ENCODE results near the gene GPR62. TPM values are rescaled to one million over a fixed set of nuclear protein-coding genes. Genes with fewer than 3 reads are reported as not detected.

The GPR62 gene
- total and polyA plus RNA-seq, 2 donors from 2014 or later: 0.09 to 0.41 TPM

DNA sequence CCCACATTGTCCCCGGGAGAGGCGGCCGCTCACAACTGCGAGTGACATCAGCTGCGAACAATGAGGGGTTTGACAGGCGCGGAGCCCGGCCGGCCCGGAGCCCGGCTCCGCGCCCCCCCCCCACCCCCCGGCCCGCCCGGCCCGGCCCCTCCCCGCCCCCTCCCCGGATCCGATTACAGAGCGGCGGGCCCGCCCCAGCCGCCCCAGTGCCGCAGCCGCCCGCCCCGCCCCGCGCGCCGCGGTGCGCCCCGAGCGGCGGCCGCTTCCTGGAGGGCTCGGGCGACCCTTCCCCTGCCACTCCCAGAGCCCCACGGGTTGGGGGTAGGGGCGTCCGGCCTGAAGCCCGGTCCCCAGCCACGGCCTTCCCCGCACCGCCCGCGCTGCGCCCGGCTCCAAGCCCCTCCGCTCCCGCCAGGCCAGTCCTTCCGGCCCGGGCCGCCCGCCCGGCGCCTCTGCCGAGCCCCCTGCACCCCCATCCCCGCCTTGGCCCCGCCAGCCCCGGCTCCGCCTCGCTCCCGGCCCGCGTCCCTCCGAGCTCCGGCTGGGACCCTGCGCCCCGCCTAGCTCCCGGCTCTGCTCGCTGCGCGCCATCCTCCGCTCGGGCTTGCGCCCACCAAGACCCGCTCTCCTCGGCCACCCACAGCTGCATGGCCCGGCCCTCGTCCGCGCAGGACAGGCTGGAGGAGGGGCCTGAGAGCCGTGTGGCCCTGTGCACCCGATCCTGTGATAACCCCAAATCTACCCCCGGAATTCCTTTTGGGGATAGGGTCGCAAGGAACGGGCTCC, 12.4 kb downstream of the GPR62 start, which contains the start of gene PCBP4:
Gene PCBP4 (minus strand): TSS at position 71 of the 786 bp plus-strand sequence. CDS start 6,214 bp downstream, outside the sequence.
- no peak for FAIRE-seq
- TF ChIP-seq, protein P1, sequence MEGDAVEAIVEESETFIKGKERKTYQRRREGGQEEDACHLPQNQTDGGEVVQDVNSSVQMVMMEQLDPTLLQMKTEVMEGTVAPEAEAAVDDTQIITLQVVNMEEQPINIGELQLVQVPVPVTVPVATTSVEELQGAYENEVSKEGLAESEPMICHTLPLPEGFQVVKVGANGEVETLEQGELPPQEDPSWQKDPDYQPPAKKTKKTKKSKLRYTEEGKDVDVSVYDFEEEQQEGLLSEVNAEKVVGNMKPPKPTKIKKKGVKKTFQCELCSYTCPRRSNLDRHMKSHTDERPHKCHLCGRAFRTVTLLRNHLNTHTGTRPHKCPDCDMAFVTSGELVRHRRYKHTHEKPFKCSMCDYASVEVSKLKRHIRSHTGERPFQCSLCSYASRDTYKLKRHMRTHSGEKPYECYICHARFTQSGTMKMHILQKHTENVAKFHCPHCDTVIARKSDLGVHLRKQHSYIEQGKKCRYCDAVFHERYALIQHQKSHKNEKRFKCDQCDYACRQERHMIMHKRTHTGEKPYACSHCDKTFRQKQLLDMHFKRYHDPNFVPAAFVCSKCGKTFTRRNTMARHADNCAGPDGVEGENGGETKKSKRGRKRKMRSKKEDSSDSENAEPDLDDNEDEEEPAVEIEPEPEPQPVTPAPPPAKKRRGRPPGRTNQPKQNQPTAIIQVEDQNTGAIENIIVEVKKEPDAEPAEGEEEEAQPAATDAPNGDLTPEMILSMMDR (IDR thresholded peaks at IDR 0.05; ENCODE audit: borderline replicate concordance, extremely low read depth, insufficient read depth): no peak
- H3K36me3 ChIP-seq (ENCODE audit: control insufficient read depth in 2 of 3, insufficient read depth in 3 of 3, low read length in 3 of 3): peaks cover 0 to 5% (median 0%) of the 10 kb centered on the region in 3 donors
- peak within 1 kb of the TSS; percentile 47 to 95 (median 69) for H3K9ac ChIP-seq (ENCODE audit: low read length in 3 of 3)
- DNase-seq: peak; percentile 68 to 91 (median 86)
- H3K4me1 ChIP-seq (ENCODE audit: control insufficient read depth in 2 of 3, insufficient read depth in 2 of 3, low read depth in 1 of 3, low read length in 3 of 3): peaks cover 0 to 12% (median 4%) of the 10 kb centered on the region in 3 donors
- intact Hi-C loops (cut with DNase I): no loop called here
- no peaks in the 10 kb centered on the region for H3K9me3 ChIP-seq (ENCODE audit: control insufficient read depth in 2 of 3, insufficient read depth in 1 of 3, low read length in 3 of 3)
- no peaks in the 10 kb centered on the region for H3K27me3 ChIP-seq (ENCODE audit: control insufficient read depth, insufficient read depth, low read length)
- H3K27ac ChIP-seq (ENCODE audit: low read depth in 2 of 2, low read length in 2 of 2): peak within 1 kb of the TSS; percentile 71 to 81
- H3K4me3 ChIP-seq (ENCODE audit: low read length in 3 of 3): peak within 1 kb of the TSS; percentile 60 to 77 (median 69)

DNA sequence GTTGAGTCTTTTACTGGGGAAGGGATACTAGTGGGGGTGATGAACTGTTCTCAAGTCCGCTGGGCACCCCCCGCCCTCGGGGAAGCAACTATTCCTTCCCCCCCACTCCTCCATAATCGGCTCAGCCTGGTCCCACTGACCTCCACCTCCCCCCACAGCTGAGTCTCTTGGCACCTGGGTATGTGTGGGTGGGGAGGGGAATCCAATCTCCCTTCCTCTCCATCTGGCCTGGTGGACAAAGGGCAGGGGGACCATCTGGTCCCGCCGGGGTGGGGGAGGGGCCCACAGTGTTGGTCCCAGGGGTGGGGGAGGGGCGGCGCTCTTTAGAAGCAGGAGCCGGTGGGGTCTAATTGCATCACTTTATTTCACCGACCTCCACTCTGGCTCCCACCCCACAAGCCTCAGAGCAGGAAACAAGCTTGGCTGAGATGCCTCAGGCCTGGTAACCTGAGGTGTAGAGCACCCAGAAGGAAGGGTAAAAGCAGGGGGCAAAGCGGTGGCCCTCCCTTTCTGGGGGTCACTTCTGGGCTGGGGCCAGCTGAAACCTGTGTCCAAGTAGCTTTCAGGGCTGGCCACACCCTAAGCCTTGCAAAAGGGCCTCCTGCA, 13.1 kb downstream of the GPR62 start:
- DNase-seq: peak in 4 of 5 donors; percentile 76 to 94 (median 82)
- H3K4me3 ChIP-seq (ENCODE audit: low read length in 3 of 3): peak overlapping the region; percentile 17 to 64 (median 60)
- FAIRE-seq: no peak
- no peaks in the 10 kb centered on the region for H3K27me3 ChIP-seq (ENCODE audit: control insufficient read depth, insufficient read depth, low read length)
- H3K36me3 ChIP-seq (ENCODE audit: control insufficient read depth in 2 of 3, insufficient read depth in 3 of 3, low read length in 3 of 3): peaks cover 0 to 5% (median 0%) of the 10 kb centered on the region in 3 donors
- peak overlapping the region in 2 of 3 donors; percentile 46 to 69 for H3K9ac ChIP-seq (ENCODE audit: low read length in 3 of 3)
- H3K9me3 ChIP-seq (ENCODE audit: control insufficient read depth in 2 of 3, insufficient read depth in 1 of 3, low read length in 3 of 3): no peaks in the 10 kb centered on the region
- H3K27ac ChIP-seq (ENCODE audit: low read depth in 2 of 2, low read length in 2 of 2): peak overlapping the region; percentile 71 to 81
- intact Hi-C loops (cut with DNase I): no loop called here
- peaks cover 0 to 12% (median 4%) of the 10 kb centered on the region in 3 donors for H3K4me1 ChIP-seq (ENCODE audit: control insufficient read depth in 2 of 3, insufficient read depth in 2 of 3, low read depth in 1 of 3, low read length in 3 of 3)
- TF ChIP-seq, protein P1 (IDR thresholded peaks at IDR 0.05; ENCODE audit: borderline replicate concordance, extremely low read depth, insufficient read depth): no peak

DNA sequence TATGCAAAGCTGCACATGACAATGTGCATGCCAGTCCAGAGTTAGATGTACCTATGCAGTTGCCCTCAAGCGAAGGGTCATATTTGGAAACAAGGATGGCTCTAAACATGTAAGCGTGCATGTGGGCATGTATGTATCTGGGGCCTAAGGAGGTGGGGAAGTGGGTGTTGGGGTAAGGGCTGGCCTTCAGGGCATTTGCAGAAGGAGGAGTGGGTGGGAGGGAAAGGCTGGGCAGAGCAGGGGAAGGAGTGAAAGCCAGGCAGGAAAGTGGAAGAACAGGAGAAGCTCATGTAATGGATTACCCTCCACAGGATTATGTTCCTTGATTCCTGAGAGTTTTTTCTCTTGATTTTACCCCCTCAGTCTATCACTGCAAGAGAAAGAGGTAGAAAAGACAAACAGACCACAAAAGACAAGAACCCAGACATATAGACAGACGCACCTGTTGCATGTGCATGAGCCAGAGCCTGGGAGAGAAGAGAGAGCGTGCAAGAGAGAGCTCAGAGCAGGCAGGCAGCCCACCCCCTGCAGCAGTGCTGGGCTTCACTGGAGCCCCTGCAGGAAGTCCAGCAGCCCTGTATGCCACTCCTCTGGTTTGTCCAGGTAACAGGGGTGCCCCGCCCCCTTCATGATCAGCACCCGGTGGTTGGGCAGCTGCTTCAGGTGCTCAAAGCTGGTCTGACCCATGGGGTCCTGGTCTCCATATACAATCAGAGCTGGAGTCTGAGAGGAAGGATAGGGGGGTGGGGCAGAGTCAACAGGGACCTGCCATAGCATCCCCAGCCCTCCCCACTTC, 13.9 kb downstream of the GPR62 start:
- no peak for FAIRE-seq

More for the DNA sequence above, 13.9 kb downstream of the GPR62 start:
- peak in 1 of 5 donors; percentile 33 for DNase-seq
- intact Hi-C loops (cut with DNase I): no loop called here
- H3K9ac ChIP-seq (ENCODE audit: low read length in 3 of 3): no peak overlapping the region
- peaks cover 0 to 5% (median 0%) of the 10 kb centered on the region in 3 donors for H3K36me3 ChIP-seq (ENCODE audit: control insufficient read depth in 2 of 3, insufficient read depth in 3 of 3, low read length in 3 of 3)
- peaks cover 0 to 13% (median 4%) of the 10 kb centered on the region in 3 donors for H3K4me1 ChIP-seq (ENCODE audit: control insufficient read depth in 2 of 3, insufficient read depth in 2 of 3, low read depth in 1 of 3, low read length in 3 of 3)
- TF ChIP-seq, protein P1 (IDR thresholded peaks at IDR 0.05; ENCODE audit: borderline replicate concordance, extremely low read depth, insufficient read depth): no peak
- H3K27me3 ChIP-seq (ENCODE audit: control insufficient read depth, insufficient read depth, low read length): no peaks in the 10 kb centered on the region
- no peaks in the 10 kb centered on the region for H3K9me3 ChIP-seq (ENCODE audit: control insufficient read depth in 2 of 3, insufficient read depth in 1 of 3, low read length in 3 of 3)
- H3K4me3 ChIP-seq (ENCODE audit: low read length in 3 of 3): no peak overlapping the region
- no peak overlapping the region for H3K27ac ChIP-seq (ENCODE audit: low read depth in 2 of 2, low read length in 2 of 2)
